Measurements from ENCODE around the gene TSPAN15. TPM values are rescaled to one million over a fixed set of nuclear protein-coding genes. Genes with fewer than 3 reads are reported as not detected.

The TSPAN15 gene
- total RNA-seq, 1 experiment from 2014 or later: 1.6 TPM

GRCh38 chr10:69435966-69436520, 15.2 kb upstream of the TSPAN15 start:
- no peak for DNase-seq
- Histone ChIP-seq H3K9me2 (replicated peaks; ENCODE audit: insufficient read depth, low read length) (no peaks in the 10 kb centered on the region), H4K20me1 (ENCODE audit: insufficient read depth, low read depth, low read length) (no peaks in the 10 kb centered on the region), H3K9ac (ENCODE audit: low read length) (no peak overlapping the region), H2AFZ (ENCODE audit: low read length) (no peak overlapping the region), H3K27ac (ENCODE audit: low read length) (no peak overlapping the region), H3K36me3 (ENCODE audit: insufficient read depth, low read length) (no peaks in the 10 kb centered on the region), H3K4me3 (ENCODE audit: low read length) (no peak overlapping the region), H3K27me3 (ENCODE audit: low read length) (no peaks in the 10 kb centered on the region), H3K4me2 (ENCODE audit: low read depth, low read length, poor library complexity, severe bottlenecking) (no peak overlapping the region), H3K4me1 (ENCODE audit: low read length) (peaks cover 11% of the 10 kb centered on the region), H3K9me3 (ENCODE audit: low read length) (no peaks in the 10 kb centered on the region), H3K79me2 (ENCODE audit: low read length) (no peaks in the 10 kb centered on the region)

- Histone ChIP-seq H3K27ac (ENCODE audit: low read length) (no peak overlapping the region), H3K9me2 (replicated peaks; ENCODE audit: insufficient read depth, low read length) (no peaks in the 10 kb centered on the region), H3K79me2 (ENCODE audit: low read length) (no peaks in the 10 kb centered on the region), H3K9ac (ENCODE audit: low read length) (no peak overlapping the region), H3K4me1 (ENCODE audit: low read length) (peaks cover 26% of the 10 kb centered on the region), H3K27me3 (ENCODE audit: low read length) (no peaks in the 10 kb centered on the region), H3K4me3 (ENCODE audit: low read length) (no peak overlapping the region), H2AFZ (ENCODE audit: low read length) (no peak overlapping the region), H3K4me2 (ENCODE audit: low read depth, low read length, poor library complexity, severe bottlenecking) (no peak overlapping the region), H3K9me3 (ENCODE audit: low read length) (no peaks in the 10 kb centered on the region), H4K20me1 (ENCODE audit: insufficient read depth, low read depth, low read length) (no peaks in the 10 kb centered on the region), H3K36me3 (ENCODE audit: insufficient read depth, low read length) (no peaks in the 10 kb centered on the region)
- DNase-seq: no peak
These were observed 13.7 kb upstream of the TSPAN15 start for GRCh38 chr10:69437321-69438259.

- Histone ChIP-seq H3K4me2 (ENCODE audit: low read depth, low read length, poor library complexity, severe bottlenecking) (no peak overlapping the region), H3K27me3 (ENCODE audit: low read length) (no peaks in the 10 kb centered on the region), H3K9me2 (replicated peaks; ENCODE audit: insufficient read depth, low read length) (no peaks in the 10 kb centered on the region), H3K4me3 (ENCODE audit: low read length) (no peak overlapping the region), H3K9ac (ENCODE audit: low read length) (no peak overlapping the region), H3K79me2 (ENCODE audit: low read length) (no peaks in the 10 kb centered on the region), H3K27ac (ENCODE audit: low read length) (no peak overlapping the region), H3K9me3 (ENCODE audit: low read length) (no peaks in the 10 kb centered on the region), H4K20me1 (ENCODE audit: insufficient read depth, low read depth, low read length) (no peaks in the 10 kb centered on the region), H2AFZ (ENCODE audit: low read length) (no peak overlapping the region), H3K36me3 (ENCODE audit: insufficient read depth, low read length) (no peaks in the 10 kb centered on the region), H3K4me1 (ENCODE audit: low read length) (peaks cover 28% of the 10 kb centered on the region)
- DNase-seq: no peak
These were observed 12.5 kb upstream of the TSPAN15 start for GRCh38 chr10:69438536-69439349.

DNA sequence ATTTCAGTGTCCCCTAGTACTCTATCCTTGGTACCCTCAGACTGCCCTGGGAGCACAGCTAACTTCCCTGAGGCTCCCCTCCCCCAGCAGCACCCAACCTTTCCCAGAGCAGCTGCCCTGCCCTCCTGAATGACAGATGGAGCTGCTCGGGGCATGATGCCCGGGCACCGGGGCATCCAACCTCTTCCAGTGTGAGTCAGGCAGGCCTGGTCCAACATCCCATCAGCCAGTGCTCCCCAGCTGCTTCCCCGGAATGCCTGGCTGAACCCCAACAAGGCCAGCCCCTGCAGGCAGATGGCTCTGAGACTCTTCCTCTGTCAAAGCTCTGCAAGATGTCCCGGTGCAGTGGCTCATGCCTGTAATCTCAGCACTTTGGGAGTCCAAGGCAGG, 11.9 kb upstream of the TSPAN15 start:
- Histone ChIP-seq H3K27me3 (ENCODE audit: low read length) (no peaks in the 10 kb centered on the region), H4K20me1 (ENCODE audit: insufficient read depth, low read depth, low read length) (no peaks in the 10 kb centered on the region), H3K27ac (ENCODE audit: low read length) (no peak overlapping the region), H3K9me3 (ENCODE audit: low read length) (no peaks in the 10 kb centered on the region), H2AFZ (ENCODE audit: low read length) (no peak overlapping the region), H3K79me2 (ENCODE audit: low read length) (no peaks in the 10 kb centered on the region), H3K9ac (ENCODE audit: low read length) (no peak overlapping the region), H3K4me1 (ENCODE audit: low read length) (peaks cover 28% of the 10 kb centered on the region), H3K4me3 (ENCODE audit: low read length) (no peak overlapping the region), H3K4me2 (ENCODE audit: low read depth, low read length, poor library complexity, severe bottlenecking) (no peak overlapping the region), H3K9me2 (replicated peaks; ENCODE audit: insufficient read depth, low read length) (no peaks in the 10 kb centered on the region), H3K36me3 (ENCODE audit: insufficient read depth, low read length) (no peaks in the 10 kb centered on the region)
- no peak for DNase-seq

DNA sequence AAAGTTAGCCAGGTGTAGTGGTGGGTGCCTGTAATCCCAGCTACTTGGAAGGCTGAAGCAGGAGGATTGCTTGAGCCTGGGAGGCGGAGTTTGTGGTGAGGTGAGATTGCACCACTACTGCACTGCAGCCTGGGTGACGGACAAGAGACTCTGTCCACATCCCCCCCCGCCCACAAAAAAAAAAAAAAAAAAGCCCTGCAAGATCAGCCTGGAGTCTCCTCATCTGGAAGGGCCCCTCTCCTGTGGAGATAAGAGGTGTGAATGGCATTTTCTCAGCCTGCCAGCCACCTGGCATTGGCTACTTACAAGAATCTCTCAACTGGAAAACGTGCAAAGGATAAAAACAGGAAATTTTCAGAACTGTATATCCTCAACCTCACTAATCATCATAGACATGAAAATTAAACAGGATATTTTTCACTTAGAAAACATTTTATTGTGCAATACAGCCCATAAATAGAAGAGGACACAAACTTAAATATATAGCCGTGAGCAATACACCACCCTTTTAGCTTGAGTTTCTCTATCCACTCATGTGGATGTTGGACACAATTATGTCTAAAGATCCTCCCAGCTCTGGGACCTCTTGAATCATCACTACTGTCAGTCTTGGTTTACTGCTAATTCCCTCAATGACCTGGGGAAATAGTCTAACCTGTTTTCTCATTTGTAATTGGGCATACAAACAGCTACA, 11.3 kb upstream of the TSPAN15 start:
- no peak overlapping the region for H3K4me2 ChIP-seq (ENCODE audit: low read depth, low read length, poor library complexity, severe bottlenecking)
- no peak overlapping the region for H3K27ac ChIP-seq (ENCODE audit: low read length)
- no peaks in the 10 kb centered on the region for H3K9me2 ChIP-seq (replicated peaks; ENCODE audit: insufficient read depth, low read length)
- H3K9me3 ChIP-seq (ENCODE audit: low read length): no peaks in the 10 kb centered on the region
- DNase-seq: no peak
- H3K27me3 ChIP-seq (ENCODE audit: low read length): no peaks in the 10 kb centered on the region
- no peaks in the 10 kb centered on the region for H3K79me2 ChIP-seq (ENCODE audit: low read length)
- no peaks in the 10 kb centered on the region for H4K20me1 ChIP-seq (ENCODE audit: insufficient read depth, low read depth, low read length)
- no peaks in the 10 kb centered on the region for H3K36me3 ChIP-seq (ENCODE audit: insufficient read depth, low read length)
- peaks cover 28% of the 10 kb centered on the region for H3K4me1 ChIP-seq (ENCODE audit: low read length)
- H2AFZ ChIP-seq (ENCODE audit: low read length): no peak overlapping the region
- H3K9ac ChIP-seq (ENCODE audit: low read length): no peak overlapping the region
- no peak overlapping the region for H3K4me3 ChIP-seq (ENCODE audit: low read length)

DNA sequence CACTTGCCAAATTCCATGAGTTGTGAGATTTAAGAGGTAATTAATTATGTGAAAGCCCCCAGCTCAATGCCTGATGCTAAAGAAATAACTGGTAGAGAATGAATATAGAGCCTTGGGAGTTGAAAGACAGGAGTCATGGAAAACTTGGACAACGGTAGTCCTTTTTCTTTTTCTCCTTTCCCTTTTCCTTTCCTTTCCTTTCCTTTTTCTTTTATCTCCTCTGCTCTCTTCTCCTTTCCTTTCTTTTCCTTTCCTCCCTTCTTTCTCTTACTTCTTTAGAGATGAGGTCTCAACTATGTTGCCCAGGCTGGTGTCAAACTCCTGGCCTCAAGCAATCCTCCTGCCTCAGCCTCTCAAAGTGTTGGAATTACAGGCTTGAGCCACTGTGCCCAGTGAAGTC, 7.9 kb upstream of the TSPAN15 start:
- peaks cover 28% of the 10 kb centered on the region for H3K4me1 ChIP-seq (ENCODE audit: low read length)
- H3K4me3 ChIP-seq (ENCODE audit: low read length): no peak overlapping the region
- H3K9me3 ChIP-seq (ENCODE audit: low read length): no peaks in the 10 kb centered on the region
- H3K27me3 ChIP-seq (ENCODE audit: low read length): no peaks in the 10 kb centered on the region
- H3K79me2 ChIP-seq (ENCODE audit: low read length): no peaks in the 10 kb centered on the region
- no peak overlapping the region for H3K4me2 ChIP-seq (ENCODE audit: low read depth, low read length, poor library complexity, severe bottlenecking)
- H3K9me2 ChIP-seq (replicated peaks; ENCODE audit: insufficient read depth, low read length): no peaks in the 10 kb centered on the region
- no peak for DNase-seq
- no peak overlapping the region for H3K27ac ChIP-seq (ENCODE audit: low read length)
- H3K36me3 ChIP-seq (ENCODE audit: insufficient read depth, low read length): no peaks in the 10 kb centered on the region
- H2AFZ ChIP-seq (ENCODE audit: low read length): no peak overlapping the region
- no peak overlapping the region for H3K9ac ChIP-seq (ENCODE audit: low read length)
- no peaks in the 10 kb centered on the region for H4K20me1 ChIP-seq (ENCODE audit: insufficient read depth, low read depth, low read length)

GRCh38 chr10:69445041-69445440, 6.2 kb upstream of the TSPAN15 start:
- DNase-seq: no peak
- no peaks in the 10 kb centered on the region for H4K20me1 ChIP-seq (ENCODE audit: insufficient read depth, low read depth, low read length)
- no peak overlapping the region for H3K27ac ChIP-seq (ENCODE audit: low read length)
- no peaks in the 10 kb centered on the region for H3K9me3 ChIP-seq (ENCODE audit: low read length)
- no peaks in the 10 kb centered on the region for H3K27me3 ChIP-seq (ENCODE audit: low read length)
- peaks cover 22% of the 10 kb centered on the region for H3K4me1 ChIP-seq (ENCODE audit: low read length)
- no peak overlapping the region for H2AFZ ChIP-seq (ENCODE audit: low read length)
- H3K9me2 ChIP-seq (replicated peaks; ENCODE audit: insufficient read depth, low read length): no peaks in the 10 kb centered on the region
- H3K79me2 ChIP-seq (ENCODE audit: low read length): no peaks in the 10 kb centered on the region
- no peaks in the 10 kb centered on the region for H3K36me3 ChIP-seq (ENCODE audit: insufficient read depth, low read length)
- no peak overlapping the region for H3K9ac ChIP-seq (ENCODE audit: low read length)
- no peak overlapping the region for H3K4me3 ChIP-seq (ENCODE audit: low read length)
- H3K4me2 ChIP-seq (ENCODE audit: low read depth, low read length, poor library complexity, severe bottlenecking): no peak overlapping the region
